Heart left ventricle (tissue), 16 donors: Measurements from ENCODE around the gene RTL3. TPM values are rescaled to one million over a fixed set of nuclear protein-coding genes. Genes with fewer than 3 reads are reported as not detected.
"Not testable (repeated sequence)": the region's sequence is repeated elsewhere in the genome, so short reads cannot be mapped to it uniquely, and the experiment has no call there.

Source experiments
- ATAC-seq, 4 donors: fragments of 200-7000 bp; cut with Tn5 transposase; one replicate each; pipeline ENCODE4 v1.9.1; 2020 to 2022; ENCODE audit warnings: moderate library complexity in 4 of 4, mild to moderate bottlenecking in 3 of 4, moderate number of reproducible peaks in 1 of 4
- DNase-seq, 5 donors: peaks; one replicate each; pipeline ENCODE4 v3.0.0-alpha.2; 2020
- H3K27ac ChIP-seq, 12 donors: fragments of 200-600 bp; sonication (generic) in 4 of 12; one replicate each; pipeline versions ENCODE4 v1.5.0 to v1.8.0; 2016 to 2022; ENCODE audit warnings: mild to moderate bottlenecking in 2 of 12
- H3K27me3 ChIP-seq, 9 donors: fragments of 200-600 bp; sonication (generic) in 2 of 9; one replicate each; pipeline versions ENCODE4 v1.5.1 to v1.8.0; 2016 to 2022; ENCODE audit warnings: mild to moderate bottlenecking in 3 of 9
- H3K36me3 ChIP-seq, 9 donors: fragments of 200-600 bp; sonication (generic) in 2 of 9; one replicate each; pipeline versions ENCODE4 v1.5.0 to v1.8.0; 2018 to 2022; ENCODE audit warnings: mild to moderate bottlenecking in 2 of 9
- H3K4me1 ChIP-seq, 12 donors: fragments of 200-600 bp; sonication (generic) in 4 of 12; one replicate each; pipeline versions ENCODE4 v1.5.0 to v1.8.0; 2016 to 2022; ENCODE audit warnings: mild to moderate bottlenecking in 3 of 12
- H3K4me3 ChIP-seq, 12 donors: fragments of 200-600 bp; sonication (generic) in 4 of 12; one replicate each; pipeline versions ENCODE4 v1.5.0 to v1.8.0; 2017 to 2022; ENCODE audit warnings: mild to moderate bottlenecking in 9 of 12, moderate library complexity in 4 of 12
- H3K9me3 ChIP-seq, 12 donors: fragments of 200-600 bp; sonication (generic) in 4 of 12; one replicate each; pipeline versions ENCODE4 v1.5.0 to v1.8.0; 2016 to 2022; ENCODE audit warnings: mild to moderate bottlenecking in 1 of 12
- POLR2A ChIP-seq, 2 donors: fragments of 450-650 bp; IDR thresholded peaks; one replicate each; pipeline ENCODE4 v1.6.1; 2017; ENCODE audit warnings: antibody characterized with exemption in 2 of 2, mild to moderate bottlenecking in 2 of 2, moderate library complexity in 2 of 2
- WGBS, 4 donors: extraction: QIAGEN DNeasy Blood & Tissue Kit in 2 of 4; methylation state at CpG; one replicate each; pipeline versions ENCODE4 v1.1.5 to v1.1.7; 2013 to 2018; 5-methylcytosine and 5-hydroxymethylcytosine counted together
- intact Hi-C, 10 donors: fragments of 100-400 bp; cut with DNase I; formaldehyde crosslinking; loops; one replicate each; pipeline versions ENCODE4 v1.11.1 to v1.14.2; 2022
- polyA plus RNA-seq, 2 donors: library from polyadenylated mRNA; stranded (reverse); fragments of 200-250 nt; gene quantifications; one replicate each; pipeline ENCODE4 v1.2.3, GENCODE V29; 2013
- total RNA-seq, 9 donors: library from RNA; depleted of rRNA in 2 of 9; stranded (reverse); fragments of >200 nt in 2 of 9; fragmentation: NEBNext Ultra II Directional in 3 of 9; extraction: Animal tissue kit (Norgen Biotek cat#: 25700) in 3 of 9; gene quantifications; one replicate each; pipeline versions ENCODE4 v1.1.0 to v1.2.4, GENCODE V29; 2016 to 2023
- TF ChIP-seq, protein P1 (sequence below), 12 donors: fragments of 200-600 bp; sonication (generic) in 4 of 12; IDR thresholded peaks; one replicate each; pipeline versions ENCODE4 v1.5.0 to v1.8.0; 2018 to 2022; ENCODE audit warnings: antibody characterized with exemption in 12 of 12, mild to moderate bottlenecking in 5 of 12
- donor health status: ischemic (EF 13 %, LVEDD 7.1; RV severe dilation, severe dysfunction).
- donor health status: healthy with polysubstance abuse.
- donor health status: DM: no; HTN: yes; CAD: no.
- donor health status: DM: no; HTN: no; CAD: no.
- donor health status: ischemic (EF 25% LVEDD 6.9; RV normal size, moderate dysfunction).
- donor health status: ischemic (EF 25% LVEDD 5.7; RV mildly dilated, moderate dysfunction).
- donor health status: healthy.
- donor health status: DM: yes; HTN: yes; CAD: no.
- donor health status: ischemic (EF 35%, LVEDD 5.7; RV mildly dilated, moderate dysfunction).
- donor health status: nonischemic (EF 11% LVEDD 7.7; RV severe dilation, severe dysfunction).
- donor health status: DM: yes; HTN: yes; CAD: no.
- donor health status: PGD.
- donor health status: ischemic (EF 29% LVEDD 5.4; RV normal size, mild dysfunction).
- donor health status: nonischemic (EF 23%, LVEDD 6.1; RV moderate dilation, normal function).

RTL3 gene
- total and polyA plus RNA-seq, 11 donors = 0.09 to 0.63 (median 0.29) TPM; not detected in 4

DNA sequence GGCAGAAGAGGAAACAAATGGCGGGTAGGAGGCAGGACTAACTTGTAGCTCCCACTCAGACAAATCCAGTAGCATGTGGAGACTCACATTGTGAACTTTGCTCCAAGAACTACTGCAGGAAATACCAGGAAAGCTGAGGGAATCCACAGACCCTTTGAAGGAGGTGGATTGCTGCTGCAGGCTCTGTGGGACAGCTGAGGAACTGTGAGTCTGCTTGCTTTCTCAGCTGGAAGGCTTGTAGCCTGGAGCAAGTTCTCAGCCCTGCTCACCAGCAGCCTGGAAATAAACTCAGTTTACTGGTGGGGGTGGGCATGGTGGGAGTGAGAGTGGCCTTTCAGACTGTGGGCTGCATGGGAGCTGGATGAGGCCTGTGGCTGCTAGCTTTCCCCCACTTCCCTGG is 16.0 kb downstream of the RTL3 start:
- no peak overlapping the region for H3K27ac ChIP-seq
- H3K27me3 ChIP-seq = no peaks in the 10 kb centered on the region
- no peak overlapping the region for H3K4me3 ChIP-seq
- ATAC-seq (no peak), DNase-seq (no peak)
- H3K9me3 ChIP-seq = peaks cover 0 to 8% (median 0%) of the 10 kb centered on the region in 12 donors
- no peak for TF ChIP-seq POLR2A (IDR thresholded peaks at IDR 0.05)
- H3K36me3 ChIP-seq = no peaks in the 10 kb centered on the region
- intact Hi-C loops = no loop called here
- no peaks in the 10 kb centered on the region for H3K4me1 ChIP-seq
- 38 to 57% (median 44%) methylated on average over 1 of the region's 1 CpG for WGBS, 4 donors

GRCh38 chrX:78636096-78636495 is 23.0 kb downstream of the RTL3 start:
- H3K4me3 ChIP-seq, intact Hi-C loops, DNase-seq, ATAC-seq, H3K4me1 ChIP-seq, H3K27me3 ChIP-seq, H3K36me3 ChIP-seq, H3K27ac ChIP-seq: not testable (repeated sequence)
- H3K9me3 ChIP-seq = peaks cover 0 to 11% (median 0%) of the 10 kb centered on the region in 12 donors
- WGBS, 4 donors = 67 to 85% (median 76%) methylated on average over 1 of the region's 1 CpG

DNA sequence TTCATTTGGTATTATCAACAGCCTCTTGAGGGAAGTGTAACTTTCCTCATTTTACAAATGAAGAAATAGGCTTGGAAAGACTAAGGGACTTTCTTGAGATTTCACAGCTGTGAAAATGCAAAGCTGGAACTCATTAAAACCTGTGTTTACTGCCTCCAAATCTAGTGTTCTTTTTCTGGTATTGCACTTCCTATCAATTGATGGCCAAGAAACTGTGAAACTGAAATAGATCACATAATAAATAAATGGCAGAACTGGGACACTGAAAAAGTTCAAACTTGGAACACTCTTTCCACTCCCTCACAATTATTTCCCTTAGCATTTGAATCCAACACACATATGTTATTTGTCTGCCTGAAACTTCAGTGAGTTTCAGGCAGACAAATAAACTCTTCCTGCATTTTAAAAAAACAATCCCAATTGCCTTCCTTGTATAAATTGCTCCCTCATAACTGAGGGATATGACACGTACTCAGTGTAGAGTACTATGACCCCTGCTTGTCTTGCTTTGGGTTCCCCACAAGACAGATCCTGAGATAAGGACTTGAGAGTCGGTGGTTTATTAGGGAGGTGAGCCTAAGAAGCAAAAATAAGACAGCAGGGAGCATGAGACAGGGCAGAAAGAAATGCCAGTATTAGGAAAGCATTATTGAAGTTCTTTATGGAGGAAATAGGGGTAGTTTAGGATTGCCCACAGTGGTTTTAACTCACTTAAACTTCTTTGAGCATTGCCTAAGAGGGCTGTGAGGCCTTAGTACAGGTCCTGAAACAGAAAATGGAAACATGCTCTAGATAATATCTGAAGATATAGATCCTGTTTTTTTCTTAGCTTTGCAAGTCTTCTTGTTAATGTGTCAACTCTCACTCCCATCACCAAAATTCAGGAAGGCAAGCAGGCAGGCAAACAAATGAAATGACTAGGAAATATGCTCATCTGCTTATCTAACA is 33.9 kb downstream of the RTL3 start:
- Histone ChIP-seq H3K36me3 (no peaks in the 10 kb centered on the region), H3K4me1 (peaks cover 0 to 5% (median 0%) of the 10 kb centered on the region in 12 donors), H3K9me3 (peaks cover 0 to 9% (median 0%) of the 10 kb centered on the region in 12 donors), H3K27ac (peak overlapping the region in 4 of 12 donors; percentile 42 to 55 (median 48)), H3K27me3 (no peaks in the 10 kb centered on the region), H3K4me3 (no peak overlapping the region)
- WGBS, 4 donors = 13 to 21% (median 17%) methylated on average over 2 of the region's 2 CpGs
- ATAC-seq = peak in 1 of 4 donors; percentile 22
- DNase-seq = no peak
- TF ChIP-seq POLR2A (IDR thresholded peaks at IDR 0.05) = no peak
- TF ChIP-seq, protein P1, sequence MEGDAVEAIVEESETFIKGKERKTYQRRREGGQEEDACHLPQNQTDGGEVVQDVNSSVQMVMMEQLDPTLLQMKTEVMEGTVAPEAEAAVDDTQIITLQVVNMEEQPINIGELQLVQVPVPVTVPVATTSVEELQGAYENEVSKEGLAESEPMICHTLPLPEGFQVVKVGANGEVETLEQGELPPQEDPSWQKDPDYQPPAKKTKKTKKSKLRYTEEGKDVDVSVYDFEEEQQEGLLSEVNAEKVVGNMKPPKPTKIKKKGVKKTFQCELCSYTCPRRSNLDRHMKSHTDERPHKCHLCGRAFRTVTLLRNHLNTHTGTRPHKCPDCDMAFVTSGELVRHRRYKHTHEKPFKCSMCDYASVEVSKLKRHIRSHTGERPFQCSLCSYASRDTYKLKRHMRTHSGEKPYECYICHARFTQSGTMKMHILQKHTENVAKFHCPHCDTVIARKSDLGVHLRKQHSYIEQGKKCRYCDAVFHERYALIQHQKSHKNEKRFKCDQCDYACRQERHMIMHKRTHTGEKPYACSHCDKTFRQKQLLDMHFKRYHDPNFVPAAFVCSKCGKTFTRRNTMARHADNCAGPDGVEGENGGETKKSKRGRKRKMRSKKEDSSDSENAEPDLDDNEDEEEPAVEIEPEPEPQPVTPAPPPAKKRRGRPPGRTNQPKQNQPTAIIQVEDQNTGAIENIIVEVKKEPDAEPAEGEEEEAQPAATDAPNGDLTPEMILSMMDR (IDR thresholded peaks at IDR 0.05) = no peak
- intact Hi-C loops = no loop called here

DNA sequence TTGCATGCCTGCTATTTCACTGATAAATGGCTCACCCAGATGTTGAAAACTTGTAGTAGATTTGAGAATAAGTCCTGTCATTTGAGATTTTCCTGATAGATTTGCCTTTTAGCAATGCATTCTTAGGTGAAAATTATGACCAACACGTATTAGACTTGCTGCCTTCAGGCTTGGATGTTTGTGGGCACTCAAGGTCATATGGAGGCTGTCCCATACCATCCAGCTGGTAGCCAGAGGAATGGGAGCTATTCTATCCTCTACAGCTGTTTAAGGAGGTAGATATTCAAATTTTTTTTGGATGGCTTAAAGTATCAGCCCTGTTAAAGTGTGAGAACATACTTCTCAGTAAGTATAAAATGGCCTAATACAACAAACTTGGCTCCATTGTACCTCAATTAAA is 34.7 kb downstream of the RTL3 start:
- H3K27me3 ChIP-seq = no peaks in the 10 kb centered on the region
- H3K36me3 ChIP-seq = no peaks in the 10 kb centered on the region
- peak overlapping the region in 4 of 12 donors; percentile 7 to 42 (median 30) for H3K27ac ChIP-seq
- peaks cover 0 to 9% (median 0%) of the 10 kb centered on the region in 12 donors for H3K9me3 ChIP-seq
- DNase-seq = no peak
- TF ChIP-seq POLR2A (IDR thresholded peaks at IDR 0.05) = no peak
- TF ChIP-seq, protein P1 (IDR thresholded peaks at IDR 0.05) = no peak
- peaks cover 0 to 5% (median 0%) of the 10 kb centered on the region in 12 donors for H3K4me1 ChIP-seq
- ATAC-seq = no peak
- intact Hi-C loops = no loop called here
- no peak overlapping the region for H3K4me3 ChIP-seq
- 26 to 80% (median 54%) methylated on average over 1 of the region's 1 CpG for WGBS, 4 donors

DNA sequence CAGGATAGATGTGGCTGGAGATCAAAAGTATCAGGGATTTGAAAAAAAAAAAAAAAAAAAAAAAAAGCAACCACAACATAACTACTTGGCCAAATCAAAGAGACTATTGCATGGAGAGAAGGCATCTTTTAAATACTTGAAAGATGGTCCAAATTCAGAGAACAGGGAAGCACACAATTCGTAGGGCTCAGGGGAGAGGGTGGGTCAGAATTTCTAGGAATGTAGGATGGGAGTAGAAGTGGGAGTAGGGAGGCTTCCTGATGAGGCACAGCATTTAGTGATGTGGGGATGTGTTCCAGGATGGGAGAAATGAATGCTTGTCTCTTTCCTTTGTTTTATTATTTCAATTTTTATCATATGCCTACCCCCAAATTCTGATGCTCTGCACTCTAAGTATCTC is 36.3 kb downstream of the RTL3 start:
- WGBS, 4 donors = 10 to 20% (median 17%) methylated on average over 1 of the region's 1 CpG
- H3K36me3 ChIP-seq = no peaks in the 10 kb centered on the region
- intact Hi-C loops = no loop called here
- peak overlapping the region in 1 of 12 donors; percentile 15 for H3K27ac ChIP-seq
- H3K4me3 ChIP-seq = no peak overlapping the region
- H3K9me3 ChIP-seq = peaks cover 0 to 12% (median 0%) of the 10 kb centered on the region in 12 donors
- no peak for TF ChIP-seq POLR2A (IDR thresholded peaks at IDR 0.05)
- TF ChIP-seq, protein P1 (IDR thresholded peaks at IDR 0.05) = no peak
- no peaks in the 10 kb centered on the region for H3K27me3 ChIP-seq
- H3K4me1 ChIP-seq = peaks cover 0 to 5% (median 0%) of the 10 kb centered on the region in 12 donors
- DNase-seq = no peak
- no peak for ATAC-seq
